ENCODE data around the gene MGLL.

DNA sequence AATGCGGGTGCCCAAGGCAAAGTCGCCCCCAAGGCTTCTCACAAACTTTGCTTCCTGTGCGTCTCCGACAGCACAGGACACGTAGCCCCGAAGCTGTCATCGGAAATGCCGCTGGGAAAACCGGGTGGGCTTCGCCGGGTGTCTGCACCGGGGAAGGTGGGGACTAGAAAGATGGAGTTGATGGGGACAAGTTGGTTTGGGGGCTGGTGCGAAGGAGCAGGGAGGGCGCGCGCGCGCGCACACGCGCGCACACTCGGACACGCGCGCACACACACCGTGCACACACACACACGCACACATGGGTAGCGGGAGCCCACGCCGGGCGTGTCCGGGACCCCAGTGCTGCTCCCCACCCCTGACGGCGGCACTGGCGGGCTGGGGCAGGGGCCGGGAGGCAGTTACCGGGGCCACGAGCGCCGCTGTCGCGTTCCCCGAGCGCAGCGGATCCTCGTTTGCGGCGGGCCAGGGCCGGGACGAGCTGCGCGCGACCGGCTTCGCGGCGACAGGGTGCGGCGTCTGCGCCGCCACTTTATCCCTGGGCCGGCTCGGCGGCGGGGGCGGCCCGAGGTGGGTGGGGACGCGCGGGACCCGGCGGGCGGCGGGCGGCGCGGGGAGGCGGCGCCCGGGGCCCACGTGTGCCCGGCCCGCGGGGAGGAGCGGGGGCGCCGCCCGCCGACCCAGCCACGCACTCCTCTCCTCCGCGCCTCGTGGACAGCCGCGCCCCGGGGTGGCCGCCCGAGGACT, 539 bp upstream of the MGLL start:
- TF ChIP-seq, protein P1, sequence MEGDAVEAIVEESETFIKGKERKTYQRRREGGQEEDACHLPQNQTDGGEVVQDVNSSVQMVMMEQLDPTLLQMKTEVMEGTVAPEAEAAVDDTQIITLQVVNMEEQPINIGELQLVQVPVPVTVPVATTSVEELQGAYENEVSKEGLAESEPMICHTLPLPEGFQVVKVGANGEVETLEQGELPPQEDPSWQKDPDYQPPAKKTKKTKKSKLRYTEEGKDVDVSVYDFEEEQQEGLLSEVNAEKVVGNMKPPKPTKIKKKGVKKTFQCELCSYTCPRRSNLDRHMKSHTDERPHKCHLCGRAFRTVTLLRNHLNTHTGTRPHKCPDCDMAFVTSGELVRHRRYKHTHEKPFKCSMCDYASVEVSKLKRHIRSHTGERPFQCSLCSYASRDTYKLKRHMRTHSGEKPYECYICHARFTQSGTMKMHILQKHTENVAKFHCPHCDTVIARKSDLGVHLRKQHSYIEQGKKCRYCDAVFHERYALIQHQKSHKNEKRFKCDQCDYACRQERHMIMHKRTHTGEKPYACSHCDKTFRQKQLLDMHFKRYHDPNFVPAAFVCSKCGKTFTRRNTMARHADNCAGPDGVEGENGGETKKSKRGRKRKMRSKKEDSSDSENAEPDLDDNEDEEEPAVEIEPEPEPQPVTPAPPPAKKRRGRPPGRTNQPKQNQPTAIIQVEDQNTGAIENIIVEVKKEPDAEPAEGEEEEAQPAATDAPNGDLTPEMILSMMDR (IDR thresholded peaks at IDR 0.05): no peak
- TF ChIP-seq POLR2A (IDR thresholded peaks at IDR 0.05): no peak
- TF ChIP-seq EP300 (IDR thresholded peaks at IDR 0.05): no peak

Measured in ovary (tissue), 3 donors.